HG02852 (cell line): ENCODE measurements around the gene CNOT11.
"Not testable (repeated sequence)": the region's sequence is repeated elsewhere in the genome, so short reads cannot be mapped to it uniquely, and the experiment has no call there.

ENCODE experiments used
- ATAC-seq: cut with Tn5 transposase; IDR thresholded peaks from one replicate; pipeline ENCODE4 v1.9.1; 2021; ENCODE audit warnings: mild to moderate bottlenecking, moderate library complexity; ENCODE audit not compliant: unreplicated experiment

CNOT11 gene

GRCh38 chr2:101244899-101245298 is 7.8 kb upstream of the CNOT11 start:
- not testable (repeated sequence) for ATAC-seq

DNA sequence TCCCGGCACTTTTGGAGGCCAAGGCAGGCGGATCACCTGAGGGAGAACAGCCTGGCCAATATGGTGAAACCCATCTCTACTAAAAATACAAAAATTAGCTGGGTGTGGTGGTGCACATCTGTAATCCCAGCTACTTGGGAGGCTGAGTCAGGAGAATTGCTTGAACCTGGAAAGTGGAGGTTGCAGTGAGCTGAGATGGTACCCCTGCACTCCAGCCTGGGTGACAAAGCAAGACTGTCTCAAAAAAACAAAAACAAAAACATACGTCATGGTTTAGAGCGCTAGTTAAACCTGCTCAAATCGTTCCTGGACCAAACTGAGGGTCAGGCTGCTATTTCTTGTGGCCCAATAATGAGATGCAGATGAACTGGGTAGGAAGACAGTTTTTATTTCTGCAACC is 7.2 kb upstream of the CNOT11 start:
- not testable (repeated sequence) for ATAC-seq

DNA sequence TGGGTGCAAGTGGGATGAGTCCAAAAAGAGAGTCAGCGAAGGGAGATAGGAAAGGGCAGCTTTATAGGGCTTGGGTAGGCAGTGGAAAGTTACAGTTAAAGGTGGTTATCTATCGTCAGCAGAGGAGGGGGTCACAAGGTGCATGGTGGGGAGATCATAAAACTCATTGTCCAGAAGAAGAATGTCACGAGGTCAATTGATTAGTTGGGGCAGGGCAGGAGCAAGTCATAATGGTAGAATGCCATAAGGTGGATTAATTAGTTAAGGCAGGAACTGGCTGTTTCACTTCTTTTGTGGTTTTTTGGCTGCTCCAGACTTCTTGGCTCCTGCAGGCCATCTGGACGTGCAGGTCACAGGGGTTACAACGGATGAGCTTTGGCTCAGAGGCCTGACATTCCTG is 3.9 kb upstream of the CNOT11 start:
- not testable (repeated sequence) for ATAC-seq

- ATAC-seq = no peak
Measured at GRCh38 chr2:101249826-101250225, 2.9 kb upstream of the CNOT11 start.

GRCh38 chr2:101251246-101251781 is 1.4 kb upstream of the CNOT11 start:
- not testable (repeated sequence) for ATAC-seq

- ATAC-seq = peak; percentile 45
Measured at GRCh38 chr2:101251844-101252407, 760 bp upstream of the CNOT11 start.

GRCh38 chr2:101253013-101253702 is 472 bp downstream of the CNOT11 start:
- peak; percentile 61 for ATAC-seq

- no peak for ATAC-seq
Measured at GRCh38 chr2:101253703-101254450, 1.2 kb downstream of the CNOT11 start.

DNA sequence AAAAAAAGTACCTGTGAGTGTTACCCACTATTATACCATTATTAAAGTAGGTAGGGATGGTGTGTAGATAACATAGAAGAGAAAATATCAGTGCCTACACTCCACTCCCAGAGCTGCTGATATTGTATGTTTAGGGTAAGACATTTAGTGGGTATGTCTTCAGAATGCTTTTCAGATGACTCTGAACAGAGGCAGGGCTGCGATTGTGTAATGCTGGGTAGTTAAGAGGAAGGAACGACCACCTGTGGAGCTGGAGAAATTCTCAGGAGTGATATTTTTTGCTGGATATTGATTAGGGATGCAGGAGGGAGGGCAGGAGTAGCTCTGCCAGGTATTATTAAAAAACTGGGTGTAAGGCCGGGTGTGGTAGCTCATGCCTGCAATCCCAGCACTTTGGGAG is 2.8 kb downstream of the CNOT11 start:
- ATAC-seq = no peak

- ATAC-seq = no peak
Measured at GRCh38 chr2:101256316-101256715, 3.6 kb downstream of the CNOT11 start.

GRCh38 chr2:101258804-101259203 is 6.1 kb downstream of the CNOT11 start:
- ATAC-seq = no peak

GRCh38 chr2:101262142-101262541 is 9.5 kb downstream of the CNOT11 start:
- ATAC-seq = no peak

GRCh38 chr2:101263377-101263800 is 10.7 kb downstream of the CNOT11 start:
- ATAC-seq = no peak

DNA sequence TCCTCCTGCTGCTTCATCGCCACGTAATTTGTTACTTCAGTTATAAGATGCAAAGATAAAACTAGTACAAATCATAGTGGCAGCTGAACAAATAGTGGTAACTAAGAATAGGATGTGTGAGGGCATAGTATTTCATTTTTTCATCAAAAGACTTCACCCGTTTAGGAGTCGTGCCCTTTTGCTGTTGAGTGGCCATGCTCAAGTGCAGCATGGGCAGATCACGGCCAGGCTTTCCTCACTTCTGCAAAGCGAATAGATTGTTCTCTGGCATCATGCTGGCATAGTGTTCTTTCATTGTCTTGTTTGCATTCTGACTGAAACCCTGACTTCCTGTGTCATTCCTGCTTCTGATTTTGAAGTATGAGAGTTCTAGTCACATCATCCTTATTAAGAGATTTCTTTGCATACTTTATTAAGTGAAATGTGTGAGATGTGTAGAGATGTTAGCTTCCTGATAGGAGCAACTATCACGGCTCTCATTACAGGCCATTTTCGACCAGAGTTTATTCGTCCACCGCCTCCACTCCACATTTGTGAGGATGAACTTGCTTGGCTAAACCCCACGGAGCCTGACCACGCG is 11.8 kb downstream of the CNOT11 start:
- no peak for ATAC-seq

DNA sequence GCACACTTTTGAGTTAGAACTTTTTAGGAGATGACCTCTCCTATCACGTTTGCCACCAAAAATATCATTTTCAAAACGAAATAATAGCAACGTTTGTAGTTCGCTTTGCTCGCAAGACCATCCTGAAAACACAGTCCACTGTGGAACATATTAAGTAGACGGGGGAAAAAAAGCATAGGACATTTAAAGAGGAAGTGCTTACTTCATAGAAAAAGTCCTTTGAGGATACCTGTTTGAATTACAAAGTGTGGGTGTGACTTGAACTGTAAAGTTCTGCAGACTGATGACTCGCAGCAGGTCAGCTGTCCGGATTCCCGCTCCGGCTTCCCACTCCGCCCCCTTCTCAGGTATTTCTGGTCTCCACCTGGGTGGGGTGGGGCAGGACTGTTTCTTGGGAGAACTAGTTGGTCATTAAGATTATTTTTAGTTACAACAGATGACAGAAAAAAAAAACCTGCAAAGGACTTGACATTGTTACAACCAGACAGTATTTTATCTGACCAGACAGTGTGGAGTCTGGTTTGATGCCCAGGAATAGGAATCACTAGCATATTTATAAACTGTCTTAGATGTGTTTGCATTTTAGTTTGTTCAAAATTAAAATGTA is 13.3 kb downstream of the CNOT11 start:
- ATAC-seq = no peak

- ATAC-seq = no peak
Measured at GRCh38 chr2:101267671-101268656, 15.3 kb downstream of the CNOT11 start.

- no peak for ATAC-seq
Measured at GRCh38 chr2:101270700-101271259, 18.1 kb downstream of the CNOT11 start.

DNA sequence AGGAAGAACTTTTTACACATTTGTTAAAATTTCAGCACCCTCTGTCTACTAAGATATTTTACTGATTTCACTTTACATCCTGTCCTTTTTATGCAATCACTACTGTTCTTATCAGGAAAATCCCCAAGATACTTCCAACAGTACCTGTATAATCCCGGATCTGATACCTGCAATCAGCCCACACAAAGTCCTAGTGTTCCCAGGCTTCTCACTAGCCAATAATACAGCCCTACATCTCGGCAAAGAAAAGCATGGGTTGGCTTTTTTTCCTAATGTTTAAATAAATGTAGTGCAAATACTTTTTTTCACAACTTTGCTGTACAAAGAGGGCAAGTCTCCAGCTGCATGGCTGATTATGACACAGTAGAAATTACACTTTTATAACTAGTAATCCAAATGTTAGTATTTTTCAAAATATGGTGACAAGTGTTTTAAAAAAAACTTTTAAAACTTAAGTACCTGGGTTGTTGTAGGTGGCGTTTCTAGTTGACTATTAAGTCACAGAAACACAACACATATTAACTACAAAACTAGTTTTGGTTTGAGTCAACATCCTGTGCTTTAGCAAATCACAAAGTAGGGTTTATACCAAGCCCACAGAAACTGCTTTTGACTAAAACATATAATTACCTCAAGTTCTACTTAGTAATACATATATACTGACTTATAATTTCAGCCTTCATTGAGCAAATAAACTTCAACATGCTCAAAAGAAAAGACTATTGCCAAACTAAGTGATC is 19.5 kb downstream of the CNOT11 start:
- peak; percentile 84 for ATAC-seq

DNA sequence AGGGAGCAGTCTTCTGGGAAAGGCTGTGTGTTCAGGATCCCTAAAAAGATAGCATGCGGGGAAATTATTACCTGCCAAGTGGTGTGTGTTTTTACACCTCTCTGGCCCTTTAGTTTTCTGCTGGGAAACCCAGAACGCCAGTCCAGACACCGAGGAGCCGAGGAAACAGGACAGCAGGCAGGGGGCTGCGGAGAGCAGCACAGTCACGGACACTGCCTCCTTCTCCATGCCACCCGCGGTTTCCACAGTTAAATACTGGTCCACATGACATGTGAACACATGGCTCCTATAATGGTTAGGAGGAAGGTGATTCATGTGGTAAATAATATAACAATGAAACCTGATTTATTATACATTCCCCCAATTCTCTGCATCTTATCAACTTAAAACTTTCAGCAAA is 20.4 kb downstream of the CNOT11 start:
- no peak for ATAC-seq
